Testis (tissue), 2 donors: ENCODE data around the gene SEH1L.

ENCODE experiments used
- POLR2A ChIP-seq: fragments of 450-650 bp; IDR thresholded peaks from one replicate; pipeline ENCODE4 v1.6.1; 2017; ENCODE audit warnings: antibody characterized with exemption, mild to moderate bottlenecking, moderate library complexity
- TF ChIP-seq, protein P1 (sequence below), 3 experiments: fragments of 450-650 bp in 2 of 3; fragments of 200-600 bp in 1 of 3; sonication (generic) in 1 of 3; IDR thresholded peaks; one replicate each; pipeline ENCODE4 v1.5.1; 2016 to 2019; ENCODE audit warnings: antibody characterized with exemption in 3 of 3, mild to moderate bottlenecking in 2 of 3, moderate library complexity in 1 of 3

DNA sequence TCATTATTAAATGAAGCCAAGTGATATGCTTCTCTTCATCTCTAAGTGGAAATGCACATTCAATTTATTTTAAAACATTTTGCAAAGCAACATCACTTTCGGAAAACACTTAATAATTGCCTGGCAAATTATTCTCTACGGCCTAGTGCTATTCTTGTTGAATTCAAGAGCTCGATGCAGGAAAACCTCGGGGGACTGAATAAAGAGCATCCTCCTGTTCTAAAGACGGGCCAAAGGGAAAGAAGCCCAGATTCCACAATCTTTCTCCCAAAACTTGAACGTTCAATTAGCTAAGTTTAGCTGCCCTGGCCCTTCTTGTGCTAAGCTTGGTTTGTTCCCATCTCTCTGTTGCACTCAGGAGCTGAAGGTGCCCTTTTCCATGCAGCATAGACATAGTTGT is 23.2 kb upstream of the SEH1L start:
- TF ChIP-seq, protein P1, sequence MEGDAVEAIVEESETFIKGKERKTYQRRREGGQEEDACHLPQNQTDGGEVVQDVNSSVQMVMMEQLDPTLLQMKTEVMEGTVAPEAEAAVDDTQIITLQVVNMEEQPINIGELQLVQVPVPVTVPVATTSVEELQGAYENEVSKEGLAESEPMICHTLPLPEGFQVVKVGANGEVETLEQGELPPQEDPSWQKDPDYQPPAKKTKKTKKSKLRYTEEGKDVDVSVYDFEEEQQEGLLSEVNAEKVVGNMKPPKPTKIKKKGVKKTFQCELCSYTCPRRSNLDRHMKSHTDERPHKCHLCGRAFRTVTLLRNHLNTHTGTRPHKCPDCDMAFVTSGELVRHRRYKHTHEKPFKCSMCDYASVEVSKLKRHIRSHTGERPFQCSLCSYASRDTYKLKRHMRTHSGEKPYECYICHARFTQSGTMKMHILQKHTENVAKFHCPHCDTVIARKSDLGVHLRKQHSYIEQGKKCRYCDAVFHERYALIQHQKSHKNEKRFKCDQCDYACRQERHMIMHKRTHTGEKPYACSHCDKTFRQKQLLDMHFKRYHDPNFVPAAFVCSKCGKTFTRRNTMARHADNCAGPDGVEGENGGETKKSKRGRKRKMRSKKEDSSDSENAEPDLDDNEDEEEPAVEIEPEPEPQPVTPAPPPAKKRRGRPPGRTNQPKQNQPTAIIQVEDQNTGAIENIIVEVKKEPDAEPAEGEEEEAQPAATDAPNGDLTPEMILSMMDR (IDR thresholded peaks at IDR 0.05), result no peak
- TF ChIP-seq POLR2A, result no peak
